ENCODE data around the gene TMPRSS5. TPM values are rescaled to one million over a fixed set of nuclear protein-coding genes. Genes with fewer than 3 reads are reported as not detected.

TMPRSS5 gene
- total RNA-seq, 1 experiment from 2014 or later = 0.42 TPM

DNA sequence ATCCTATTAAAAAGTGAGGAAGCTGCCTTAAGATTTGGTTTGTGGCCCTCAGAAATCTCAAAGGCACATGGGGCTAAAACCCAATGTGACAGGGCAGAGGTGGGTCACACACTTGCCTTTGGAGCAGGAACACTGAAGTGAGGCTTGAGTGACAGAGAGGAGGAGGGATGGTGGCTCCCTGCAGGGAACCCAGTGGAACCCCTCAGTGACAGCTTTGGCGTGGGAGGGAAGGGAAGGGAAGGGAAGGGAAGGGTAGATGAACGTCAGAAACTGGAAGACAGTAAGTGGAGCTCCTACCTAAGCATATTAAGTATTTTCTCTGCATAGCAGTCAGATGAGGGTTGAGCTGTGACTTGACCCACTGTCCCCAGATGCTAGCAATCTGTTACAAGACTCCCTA, 68.5 kb downstream of the TMPRSS5 start:
- no peak for DNase-seq
- Histone ChIP-seq H3K36me3 (no peaks in the 10 kb centered on the region), H3K27ac (no peak overlapping the region), H3K27me3 (no peaks in the 10 kb centered on the region), H3K4me3 (no peak overlapping the region), H3K4me1 (no peaks in the 10 kb centered on the region), H3K9me3 (replicated peaks) (no peaks in the 10 kb centered on the region)

Other genes starting within 250 kb of the TMPRSS5 start
- gene DRD2, start 230.9 kb downstream of the TMPRSS5 start, total RNA-seq (2014; rRNA removed; shearing (Covaris generic)) = 1.4 and 2.5 TPM in 2 replicates
- 28.2 and 28.3 TPM in 2 replicates for gene ZW10, start 67.4 kb upstream of the TMPRSS5 start, total RNA-seq (2014; rRNA removed; shearing (Covaris generic))
- gene CLDN25, start 73.5 kb upstream of the TMPRSS5 start, total RNA-seq (2014; rRNA removed; shearing (Covaris generic)) = not detected in 2 replicates
- 43.2 and 49.9 TPM in 2 replicates for gene USP28, start 169.3 kb upstream of the TMPRSS5 start, total RNA-seq (2014; rRNA removed; shearing (Covaris generic))
- gene HTR3B, start 198.5 kb upstream of the TMPRSS5 start, total RNA-seq (2014; rRNA removed; shearing (Covaris generic)) = not detected in 2 replicates